ENCODE results near the gene UPK3A. TPM values are rescaled to one million over a fixed set of nuclear protein-coding genes. Genes with fewer than 3 reads are reported as not detected.

UPK3A gene
- total and polyA plus RNA-seq, 2 of the 13 experiments (the other 11 are each of a cell fraction or from before 2014, with no cell fraction given), result 10.5 to 13.8 TPM

- TSS peak; percentile 52 for BruUV-seq (replicated peaks)
Observed at GRCh38 chr22:45310977-45311531, 26.3 kb downstream of the UPK3A start.

More at GRCh38 chr22:45310977-45311531, 26.3 kb downstream of the UPK3A start:
- Histone ChIP-seq H3K36me3 (replicated peaks in 1 of 2; ENCODE audit: control insufficient read depth in 1 of 2, insufficient read depth in 2 of 2, low read length in 2 of 2) (peaks cover 0 to 10% of the 10 kb centered on the region in 2 experiments; a peak in 1 of 5 replicates), H3K27me3 (ENCODE audit: control insufficient read depth in 1 of 2, insufficient read depth in 2 of 2, low read length in 2 of 2) (no peaks in the 10 kb centered on the region), H4K20me1 (ENCODE audit: insufficient read depth, low read length) (peaks cover 15% of the 10 kb centered on the region; the same call in 1 of the 2 replicates), H3K4me2 (ENCODE audit: low read depth, low read length) (peak overlapping the region; percentile 87), H3K9ac (ENCODE audit: insufficient read depth, low read depth, low read length) (peak overlapping the region; percentile 81), H3K27ac (ENCODE audit: extremely low read length, insufficient read depth, low read length) (peak overlapping the region; percentile 76), H2AFZ (ENCODE audit: low read length) (no peak overlapping the region), H3K79me2 (ENCODE audit: insufficient read depth, low read length) (peaks cover 59% of the 10 kb centered on the region), H3K9me3 (ENCODE audit: low read length) (no peaks in the 10 kb centered on the region), H3K4me1 (ENCODE audit: insufficient read depth, low read length) (peaks cover 71% of the 10 kb centered on the region), H3K4me3 (replicated peaks in 1 of 3; ENCODE audit: insufficient read depth in 1 of 3, low read depth in 2 of 3, low read length in 3 of 3) (peak overlapping the region; percentile 88 to 94 (median 92))
- DNase-seq (ENCODE audit: low spot score), result no peak
- no peak for FAIRE-seq
- 18% methylated on average over 14 of the region's 14 CpGs for WGBS (ENCODE audit: low lambda C conversion rate)
- intact Hi-C loops (cut with micrococcal nuclease; ENCODE audit: unreplicated experiment), result loop anchor here (2.0 kb wide), 1 partner anchor 42 kb away; no protein-coding TSS in a partner anchor
- POLR2A ChIA-PET, result interaction anchor here (0.7 to 6.7 kb wide), 2 partner anchors 12 to 37 kb away, joined by 3 to 56 read pairs; no protein-coding TSS in a partner anchor
- in situ Hi-C loops (cut with HindIII; ENCODE audit: extremely low pct_ligation_motif_present, low pct_unique_long_range_greater_than_20kb), result no loop called here
- CTCF ChIA-PET (ENCODE audit: low intra/inter-chr PET ratio, low total read pairs), result no interaction called here
- no peak for ATAC-seq
- TF ChIP-seq ZBTB40 (IDR thresholded peaks at IDR 0.05) (no peak), ZBTB40 (CRISPR knock-in tag; IDR thresholded peaks at IDR 0.05) (no peak), ZNF335 (CRISPR knock-in tag; IDR thresholded peaks at IDR 0.05) (no peak), MEIS2 (CRISPR knock-in tag; IDR thresholded peaks at IDR 0.05) (no peak), PRMT3 (CRISPR knock-in tag; IDR thresholded peaks at IDR 0.05; ENCODE audit: borderline replicate concordance, low read depth) (no peak), MAF1 (CRISPR knock-in tag; IDR thresholded peaks at IDR 0.05; ENCODE audit: borderline replicate concordance) (0 out of 2 replicates have a peak, but pooled peaks have one; percentile 5)
